Neuron (in vitro differentiated cells): ENCODE measurements around the gene AKNA.

Source experiments
- H2AFZ ChIP-seq: one replicate; pipeline ENCODE4 v1.6.1; 2013; ENCODE audit warnings: low read depth, mild to moderate bottlenecking, inconsistent platforms, low read length, moderate library complexity
- H3K27me3 ChIP-seq: one replicate; pipeline ENCODE4 v1.6.1; 2013; ENCODE audit warnings: low read length; ENCODE audit not compliant: insufficient read depth
- H3K36me3 ChIP-seq: one replicate; pipeline ENCODE4 v1.6.1; 2013; ENCODE audit warnings: low read length; ENCODE audit not compliant: insufficient read depth
- H3K4me1 ChIP-seq: one replicate; pipeline ENCODE4 v1.6.1; 2013; ENCODE audit warnings: low read length; ENCODE audit not compliant: insufficient read depth
- H3K4me3 ChIP-seq: 2 replicates; pipeline ENCODE4 v1.5.1; 2013; ENCODE audit warnings: mild to moderate bottlenecking, low read length, moderate library complexity
- H3K9me3 ChIP-seq: one replicate; pipeline ENCODE4 v1.6.1; 2013; ENCODE audit warnings: low read length

Gene AKNA

DNA sequence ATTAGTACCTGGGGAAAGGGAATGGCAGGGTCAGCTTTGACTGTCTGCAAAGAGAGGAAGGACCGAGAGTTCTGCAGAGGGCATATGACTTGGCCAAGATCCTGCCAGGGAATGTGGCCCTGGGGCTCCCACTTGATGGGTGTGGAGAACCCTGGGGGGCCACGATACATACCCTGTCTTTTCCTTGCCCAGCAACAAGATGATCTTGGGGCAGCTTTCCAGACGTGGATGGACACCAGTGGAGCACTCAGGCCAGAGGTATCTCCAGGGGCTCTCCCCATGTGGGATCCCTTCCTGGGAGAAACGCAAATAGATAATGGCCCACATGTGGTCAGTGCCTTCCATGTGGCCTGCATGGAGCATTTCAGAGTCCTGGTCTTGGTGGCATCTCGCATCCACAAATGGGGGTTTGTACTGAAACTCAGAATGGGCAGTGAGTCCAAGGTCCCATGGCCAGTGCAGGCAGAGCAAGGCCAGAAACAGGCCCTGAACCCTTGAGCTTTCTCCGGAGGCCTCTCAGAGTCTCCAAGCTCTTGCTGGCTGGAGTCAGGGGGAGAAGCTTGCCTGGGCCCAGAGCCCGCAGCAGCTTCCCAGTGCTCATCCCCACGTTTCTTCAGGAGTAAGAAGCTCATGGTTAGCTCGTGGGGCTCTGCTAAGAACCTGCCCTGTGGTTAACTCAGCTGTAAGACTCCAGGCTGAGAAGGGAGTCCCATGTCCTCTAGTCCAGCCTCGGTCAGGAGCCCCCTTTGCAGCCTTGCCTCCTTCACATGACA lies 83.2 kb downstream of the AKNA start:
- no peaks in the 10 kb centered on the region for H3K36me3 ChIP-seq

DNA sequence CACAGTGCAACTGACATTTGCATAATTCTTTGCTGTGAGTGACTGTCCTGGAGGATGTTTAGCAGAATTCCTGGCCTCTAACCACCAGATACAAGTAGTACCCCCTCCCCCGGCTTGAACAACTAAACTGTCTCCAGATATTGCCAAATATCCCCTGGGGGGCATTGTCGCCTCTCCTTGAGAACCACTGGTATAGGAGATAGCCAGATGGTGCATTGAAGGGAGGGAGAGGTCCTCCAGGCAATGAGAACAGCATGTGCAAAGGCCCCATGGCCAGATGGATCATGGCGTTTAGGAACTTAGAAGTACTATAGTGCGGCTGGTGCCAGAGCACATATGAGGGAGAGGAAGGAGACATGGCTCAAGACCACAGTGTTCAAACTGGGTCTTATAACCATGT lies 83.8 kb downstream of the AKNA start:
- H3K4me1 ChIP-seq: no peaks in the 10 kb centered on the region
- no peaks in the 10 kb centered on the region for H3K27me3 ChIP-seq
- H3K36me3 ChIP-seq: no peaks in the 10 kb centered on the region

More for the DNA sequence above, 83.2 kb downstream of the AKNA start:
- H3K4me1 ChIP-seq: no peaks in the 10 kb centered on the region
- no peaks in the 10 kb centered on the region for H3K27me3 ChIP-seq
- peaks cover 2% of the 10 kb centered on the region for H3K9me3 ChIP-seq
- H3K4me3 ChIP-seq: no peak overlapping the region
- no peak overlapping the region for H2AFZ ChIP-seq

DNA sequence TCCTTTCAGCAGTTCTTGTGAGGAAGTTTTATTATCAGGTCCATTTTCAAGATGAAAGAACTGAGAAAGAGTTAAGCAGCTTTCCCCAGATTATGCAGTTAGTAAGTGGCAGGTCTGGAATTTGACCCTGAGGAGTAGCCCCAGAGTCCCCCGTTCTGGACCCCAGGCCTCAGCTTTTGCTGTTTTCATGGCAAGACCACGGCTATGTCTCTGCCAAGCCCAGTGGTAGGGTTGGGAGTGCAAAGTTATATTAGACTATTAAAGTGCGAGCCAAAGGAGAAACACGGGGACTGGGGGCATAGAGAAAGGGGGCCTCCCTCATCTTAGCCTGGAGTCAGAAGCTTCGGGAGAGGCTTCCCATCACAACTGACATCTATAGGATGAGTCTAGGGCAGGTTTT lies 84.2 kb downstream of the AKNA start:
- Histone ChIP-seq H3K36me3 (no peaks in the 10 kb centered on the region), H2AFZ (no peak overlapping the region)

More for the DNA sequence above, 83.8 kb downstream of the AKNA start:
- Histone ChIP-seq H3K9me3 (peaks cover 2% of the 10 kb centered on the region), H3K4me3 (no peak overlapping the region), H2AFZ (no peak overlapping the region)

DNA sequence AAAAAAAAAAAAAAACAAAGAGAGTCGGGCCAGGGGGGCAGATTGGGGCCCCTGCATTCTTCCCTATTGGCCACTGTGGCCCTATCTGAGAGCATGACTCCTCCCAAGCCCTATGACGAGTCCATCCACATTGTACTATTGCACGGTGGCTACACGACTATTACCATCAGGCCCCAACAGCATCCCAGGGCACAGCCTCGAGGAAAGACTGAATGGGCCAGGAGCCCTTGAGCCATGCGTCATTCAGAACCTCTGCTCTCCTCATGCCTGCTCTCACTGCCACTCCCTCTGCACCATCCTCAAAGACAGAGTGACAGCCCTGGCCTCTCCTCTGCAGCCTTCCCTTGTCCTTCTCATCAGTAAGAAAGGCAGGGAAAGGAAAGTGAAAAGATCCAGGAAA lies 85.1 kb downstream of the AKNA start:
- H3K9me3 ChIP-seq: peaks cover 2% of the 10 kb centered on the region
- no peaks in the 10 kb centered on the region for H3K4me1 ChIP-seq
- no peaks in the 10 kb centered on the region for H3K27me3 ChIP-seq
- no peaks in the 10 kb centered on the region for H3K36me3 ChIP-seq
- no peak overlapping the region for H2AFZ ChIP-seq
- H3K4me3 ChIP-seq: no peak overlapping the region

More for the DNA sequence above, 84.2 kb downstream of the AKNA start:
- Histone ChIP-seq H3K9me3 (peaks cover 2% of the 10 kb centered on the region), H3K27me3 (no peaks in the 10 kb centered on the region), H3K4me1 (no peaks in the 10 kb centered on the region), H3K4me3 (no peak overlapping the region)

DNA sequence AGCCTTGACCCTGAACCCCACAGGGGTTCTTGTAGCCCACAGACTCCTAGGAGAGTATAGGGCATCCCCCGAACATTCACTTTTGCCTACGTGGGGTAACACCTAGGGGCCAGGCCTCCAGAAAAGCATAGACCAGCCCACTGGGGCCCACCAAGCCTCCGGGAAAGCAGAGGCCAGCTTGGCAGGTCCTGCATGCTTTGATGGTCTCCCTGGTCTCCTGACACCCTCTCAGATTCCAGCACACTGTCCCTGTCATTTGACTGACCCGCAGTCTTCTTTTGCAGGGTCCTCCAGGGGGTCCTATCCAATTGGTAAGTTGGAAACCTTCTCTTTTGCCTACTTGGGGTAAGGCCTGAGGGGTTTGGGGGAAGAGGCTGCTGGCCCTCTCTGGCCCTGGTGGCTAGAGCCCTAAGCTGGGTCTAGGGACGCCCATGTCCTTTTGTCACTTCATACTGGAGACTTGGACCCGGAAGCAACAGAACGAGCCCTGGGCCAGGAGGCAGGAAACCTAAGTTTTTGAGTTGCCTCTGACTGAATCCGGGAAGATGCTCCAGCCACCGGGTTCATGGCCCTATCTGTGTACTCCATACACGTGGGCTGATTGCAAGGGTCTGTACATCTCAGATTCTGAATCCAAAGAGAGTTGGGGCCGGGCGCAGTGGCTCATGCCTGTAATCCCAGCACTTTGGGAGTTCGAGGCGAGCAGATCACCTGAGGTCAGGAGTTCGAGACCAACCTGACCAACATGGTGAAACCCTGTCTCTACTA lies 85.8 kb downstream of the AKNA start:
- Histone ChIP-seq H3K9me3 (peaks cover 2% of the 10 kb centered on the region), H3K4me3 (no peak overlapping the region), H3K27me3 (no peaks in the 10 kb centered on the region), H3K36me3 (no peaks in the 10 kb centered on the region), H3K4me1 (no peaks in the 10 kb centered on the region), H2AFZ (no peak overlapping the region)

DNA sequence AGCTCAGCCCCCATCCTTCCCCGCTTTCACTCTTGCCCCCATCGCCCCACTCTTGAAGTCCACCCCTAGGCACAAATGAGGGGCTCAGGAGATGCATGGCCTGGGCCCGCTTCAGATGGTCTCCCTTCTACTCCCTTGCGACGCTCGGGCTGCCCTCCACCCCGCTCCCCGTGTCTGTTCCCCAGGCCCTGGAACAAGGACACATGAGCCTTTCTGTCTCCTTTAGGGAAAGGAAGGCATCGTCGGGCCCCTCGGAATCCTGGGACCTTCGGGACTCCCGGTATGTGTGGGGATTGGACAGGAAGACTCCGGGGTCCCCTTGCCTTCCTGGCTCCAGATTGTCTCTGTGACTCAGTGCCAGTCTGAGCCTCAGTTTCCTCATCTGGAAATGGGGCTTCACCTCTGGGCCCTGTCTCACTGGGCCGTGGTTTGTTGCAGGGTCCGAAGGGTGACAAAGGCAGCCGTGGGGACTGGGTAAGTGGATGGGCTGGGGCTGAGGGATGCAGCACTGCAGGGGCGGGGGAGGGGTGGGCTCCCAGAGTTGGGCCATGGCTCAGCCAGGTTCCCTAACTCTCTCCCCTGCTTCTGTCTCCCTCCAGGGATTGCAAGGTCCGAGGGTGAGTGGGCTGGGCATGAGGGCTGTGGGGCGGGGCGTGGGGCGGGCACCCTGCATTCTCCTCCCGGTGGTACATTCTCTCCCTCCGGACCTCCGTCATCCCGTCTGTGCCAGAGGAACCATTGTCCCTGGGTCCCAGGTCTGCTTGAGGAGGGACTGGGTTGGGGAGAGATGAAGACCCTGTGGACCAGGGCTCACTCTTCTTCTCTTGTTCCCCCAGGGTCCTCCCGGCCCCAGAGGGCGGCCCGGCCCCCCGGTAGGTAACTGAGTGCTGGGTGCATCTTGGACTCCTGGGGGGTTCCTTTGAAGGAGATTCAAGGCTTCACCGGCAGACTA lies 86.7 kb downstream of the AKNA start:
- H3K4me1 ChIP-seq: no peaks in the 10 kb centered on the region
- peaks cover 3% of the 10 kb centered on the region for H3K9me3 ChIP-seq
- H3K27me3 ChIP-seq: no peaks in the 10 kb centered on the region
- no peak overlapping the region for H3K4me3 ChIP-seq
- H3K36me3 ChIP-seq: no peaks in the 10 kb centered on the region
- H2AFZ ChIP-seq: no peak overlapping the region

DNA sequence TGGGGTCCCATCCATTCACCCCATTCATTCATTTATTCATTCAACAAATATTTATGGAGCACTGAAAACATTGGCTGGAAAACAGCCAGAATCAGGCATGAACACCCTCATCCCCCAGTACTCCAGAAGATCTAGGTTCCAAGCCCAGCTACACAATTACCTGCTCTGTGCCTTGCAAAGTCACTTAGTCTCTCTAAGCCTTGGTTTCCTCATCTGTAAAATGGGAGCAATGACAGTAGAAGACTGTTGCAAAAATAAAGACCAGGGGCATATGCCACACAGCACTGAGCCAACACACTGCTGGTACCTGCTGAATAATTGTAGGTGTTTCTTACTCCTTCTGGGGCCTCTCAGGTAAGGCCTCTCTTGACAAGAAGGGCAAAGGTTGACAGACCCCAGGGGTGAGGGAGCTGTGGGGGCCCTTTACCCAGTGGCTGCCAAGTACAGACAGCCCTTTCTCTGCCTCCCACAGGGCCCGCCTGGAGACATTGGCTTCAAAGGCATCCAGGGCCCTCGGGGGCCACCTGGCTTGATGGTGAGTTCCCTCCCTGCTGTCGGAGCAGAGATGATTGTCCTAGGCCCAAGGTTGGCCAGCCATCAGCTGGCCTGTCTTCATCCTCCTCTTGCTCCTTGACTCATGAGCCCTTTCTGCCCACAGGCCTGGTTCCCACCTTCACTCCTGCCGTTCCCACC lies 87.5 kb downstream of the AKNA start:
- no peaks in the 10 kb centered on the region for H3K27me3 ChIP-seq
- H3K4me3 ChIP-seq: no peak overlapping the region
- H3K36me3 ChIP-seq: peaks cover under 1% of the 10 kb centered on the region
- H2AFZ ChIP-seq: no peak overlapping the region
- peaks cover 3% of the 10 kb centered on the region for H3K9me3 ChIP-seq
- no peaks in the 10 kb centered on the region for H3K4me1 ChIP-seq

DNA sequence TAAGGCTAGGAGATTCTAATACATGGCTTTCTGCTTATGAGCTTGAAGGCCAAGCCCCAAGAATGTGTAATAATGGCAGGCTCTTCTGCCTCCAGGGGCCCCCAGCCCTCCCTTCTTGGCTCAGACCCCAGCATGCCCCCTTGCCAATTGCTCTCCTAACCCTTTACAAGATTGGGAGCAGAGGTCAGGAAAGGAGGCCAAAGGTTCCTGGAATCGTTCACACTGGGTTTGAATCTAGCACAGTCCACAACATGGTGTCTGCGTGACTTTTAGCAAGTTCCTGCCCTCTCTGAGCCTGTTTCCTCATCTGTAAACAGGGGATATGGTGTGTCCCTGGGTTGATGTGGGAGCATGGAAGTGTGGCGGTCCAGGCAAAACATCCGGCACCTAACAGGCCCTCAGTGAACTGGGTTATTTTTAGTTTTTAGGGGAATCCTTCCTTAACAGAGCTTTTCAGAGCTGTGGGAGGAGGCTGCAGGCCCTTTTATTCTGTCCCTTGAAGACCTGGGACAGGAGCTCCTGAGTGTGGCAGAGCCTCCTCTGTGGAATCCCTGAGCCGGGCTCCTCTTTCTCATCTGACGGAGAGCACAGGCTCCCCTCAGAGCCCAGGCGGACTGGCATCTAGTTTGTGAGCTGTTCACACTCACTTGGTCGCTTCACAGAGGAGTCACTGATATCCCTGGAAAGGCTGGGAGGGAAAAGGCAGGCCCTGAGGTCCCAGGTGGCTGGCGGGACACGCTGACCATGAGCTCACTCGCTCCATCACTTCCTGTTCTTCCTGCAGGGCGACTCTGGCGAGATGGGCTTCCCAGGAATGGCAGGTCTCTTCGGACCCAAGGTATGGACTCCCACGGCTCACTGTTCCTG lies 88.3 kb downstream of the AKNA start:
- Histone ChIP-seq H3K9me3 (peaks cover 6% of the 10 kb centered on the region), H3K4me3 (no peak overlapping the region), H3K27me3 (no peaks in the 10 kb centered on the region), H2AFZ (no peak overlapping the region), H3K36me3 (peaks cover 3% of the 10 kb centered on the region), H3K4me1 (no peaks in the 10 kb centered on the region)

DNA sequence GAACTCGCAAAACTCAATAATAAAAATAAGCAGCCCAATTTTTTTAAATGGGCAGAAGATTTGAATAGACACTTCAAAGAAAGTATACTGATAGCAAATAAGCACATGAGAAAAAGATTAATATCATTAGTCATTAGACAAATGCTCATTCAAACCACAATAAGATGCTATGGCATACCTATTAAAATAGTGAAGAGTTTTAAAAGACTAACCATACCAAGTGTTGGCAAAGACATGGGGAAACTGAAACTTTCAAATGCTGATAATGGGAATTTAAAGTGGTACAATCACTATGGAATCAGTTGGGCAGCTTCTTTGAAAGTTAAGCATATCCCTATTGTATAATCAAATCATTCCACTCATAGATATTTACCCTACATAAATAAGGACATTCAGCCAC lies 91.4 kb downstream of the AKNA start:
- Histone ChIP-seq H3K4me1 (no peaks in the 10 kb centered on the region), H2AFZ (no peak overlapping the region), H3K36me3 (peaks cover 6% of the 10 kb centered on the region), H3K9me3 (peaks cover 6% of the 10 kb centered on the region), H3K27me3 (no peaks in the 10 kb centered on the region), H3K4me3 (no peak overlapping the region)

DNA sequence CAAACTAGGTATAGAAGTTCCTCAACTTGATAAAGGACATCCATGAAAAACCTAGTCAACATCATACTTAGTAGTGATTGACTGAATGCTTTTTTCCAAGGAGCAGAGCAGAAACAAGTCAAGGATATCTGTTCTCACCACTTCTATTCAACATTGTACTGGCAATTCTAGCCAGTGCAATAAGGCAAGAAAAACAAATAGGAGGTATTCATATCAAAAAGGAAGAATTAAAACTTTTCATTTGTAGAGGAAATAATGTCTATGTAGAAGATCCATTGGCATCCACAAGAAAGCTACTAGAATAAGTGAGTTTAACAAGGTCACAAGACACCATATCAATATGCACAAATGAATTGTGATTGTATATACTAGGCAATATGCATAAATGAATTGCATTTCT lies 93.1 kb downstream of the AKNA start:
- no peaks in the 10 kb centered on the region for H3K27me3 ChIP-seq
- peaks cover 5% of the 10 kb centered on the region for H3K9me3 ChIP-seq
- no peak overlapping the region for H3K4me3 ChIP-seq
- H3K4me1 ChIP-seq: no peaks in the 10 kb centered on the region
- no peak overlapping the region for H2AFZ ChIP-seq
- peaks cover 6% of the 10 kb centered on the region for H3K36me3 ChIP-seq

DNA sequence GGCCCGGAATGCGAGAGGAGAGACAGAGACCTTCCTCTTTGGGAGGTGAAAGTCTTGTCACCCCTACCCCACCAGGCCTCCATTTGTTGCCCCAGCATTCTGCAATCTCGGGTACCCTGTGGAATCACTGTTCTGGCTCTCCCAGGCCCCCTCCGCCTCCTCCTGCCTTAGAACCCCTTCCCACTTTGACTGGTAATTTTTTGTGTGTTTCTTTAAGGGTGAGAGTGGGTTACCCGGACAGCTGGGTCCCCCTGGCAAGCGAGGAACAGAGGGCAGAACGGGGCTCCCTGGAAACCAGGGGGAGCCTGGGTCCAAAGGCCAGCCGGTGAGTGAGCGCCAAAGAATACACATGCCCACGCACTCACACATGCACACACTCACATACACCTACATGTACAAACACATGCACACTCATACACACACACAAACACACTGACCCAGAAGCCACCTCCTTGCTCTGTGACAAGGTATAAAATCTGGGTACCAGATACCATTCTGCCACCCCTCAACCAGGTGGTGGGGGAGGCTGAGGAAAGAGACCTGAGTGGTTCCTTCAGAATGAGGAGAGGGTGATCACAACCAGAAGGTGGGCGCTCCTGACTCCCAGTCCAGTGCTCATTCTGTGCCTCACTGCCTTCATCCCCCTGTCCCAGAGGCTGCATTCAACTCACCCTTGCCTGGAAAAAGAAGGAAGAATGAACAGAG lies 95.7 kb downstream of the AKNA start:
- Histone ChIP-seq H3K27me3 (no peaks in the 10 kb centered on the region), H2AFZ (no peak overlapping the region), H3K36me3 (peaks cover 6% of the 10 kb centered on the region), H3K4me1 (no peaks in the 10 kb centered on the region), H3K9me3 (peaks cover 5% of the 10 kb centered on the region), H3K4me3 (no peak overlapping the region)
